ENCODE data around the gene KCNK18.

DNA sequence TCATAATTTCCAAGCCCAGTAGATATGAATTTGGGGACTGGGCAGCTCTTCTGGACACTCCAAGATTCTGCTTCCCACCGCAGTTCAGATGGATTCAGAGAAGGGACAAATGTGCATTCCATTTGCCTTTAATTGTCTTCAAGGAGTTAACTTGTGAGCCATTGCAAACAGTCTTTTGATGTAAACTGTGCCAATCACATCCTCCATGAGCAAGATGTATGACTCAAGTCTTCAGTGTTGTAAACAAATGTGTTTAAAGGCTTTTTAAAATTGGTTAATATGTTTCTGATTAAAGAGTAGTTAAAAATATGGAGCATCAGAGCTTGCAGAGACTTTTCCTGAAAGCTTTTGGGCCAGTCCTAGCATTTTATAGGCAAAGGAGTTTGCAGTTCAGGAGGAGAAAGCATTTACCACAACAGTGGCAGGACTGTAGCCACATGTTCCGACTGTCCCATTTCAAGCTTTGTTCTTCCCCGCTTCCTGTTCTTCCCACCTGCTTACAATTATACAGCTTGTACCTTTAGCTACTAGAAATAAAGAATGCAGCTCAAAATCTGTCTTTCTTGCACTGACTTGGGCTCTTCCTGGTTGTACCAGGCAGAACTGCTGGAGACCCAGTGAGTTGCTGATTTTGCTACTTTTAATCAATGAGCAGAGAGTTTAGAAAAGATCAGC, 49.8 kb downstream of the KCNK18 start:
- no peak for TF ChIP-seq POLR2A (IDR thresholded peaks at IDR 0.05; ENCODE audit: low read depth, low read length)
- no peak for TF ChIP-seq POLR2AphosphoS5 (IDR thresholded peaks at IDR 0.05; ENCODE audit: low read depth, low read length)
- no peak for TF ChIP-seq TAF1 (IDR thresholded peaks at IDR 0.05; ENCODE audit: borderline replicate concordance, low read depth, low read length)
